ENCODE data around the gene SND1.

Gene SND1

GRCh38 chr7:127710635-127711034, 58.6 kb downstream of the SND1 start:
- no peak for FAIRE-seq
- TF ChIP-seq CTCF (IDR thresholded peaks at IDR 0.05; ENCODE audit: insufficient read depth, missing control alignments), result no peak
- DNase-seq (ENCODE audit: insufficient read length, low spot score), result no peak

GRCh38 chr7:127711872-127712271, 59.9 kb downstream of the SND1 start:
- TF ChIP-seq CTCF (IDR thresholded peaks at IDR 0.05; ENCODE audit: insufficient read depth, missing control alignments), result no peak
- DNase-seq (ENCODE audit: insufficient read length, low spot score) (no peak), FAIRE-seq (no peak)

- FAIRE-seq, result no peak
- no peak for DNase-seq (ENCODE audit: insufficient read length, low spot score)
- no peak for TF ChIP-seq CTCF (IDR thresholded peaks at IDR 0.05; ENCODE audit: insufficient read depth, missing control alignments)
Observed at GRCh38 chr7:127713006-127713405, 61.0 kb downstream of the SND1 start.

GRCh38 chr7:127713758-127714157, 61.8 kb downstream of the SND1 start:
- DNase-seq (ENCODE audit: insufficient read length, low spot score) (no peak), FAIRE-seq (no peak)
- TF ChIP-seq CTCF (IDR thresholded peaks at IDR 0.05; ENCODE audit: insufficient read depth, missing control alignments), result no peak

- no peak for TF ChIP-seq CTCF (IDR thresholded peaks at IDR 0.05; ENCODE audit: insufficient read depth, missing control alignments)
- FAIRE-seq, result no peak
- no peak for DNase-seq (ENCODE audit: insufficient read length, low spot score)
Observed at GRCh38 chr7:127715272-127715671, 63.3 kb downstream of the SND1 start.

- no peak for FAIRE-seq
- no peak for DNase-seq (ENCODE audit: insufficient read length, low spot score)
- no peak for TF ChIP-seq CTCF (IDR thresholded peaks at IDR 0.05; ENCODE audit: insufficient read depth, missing control alignments)
Observed at GRCh38 chr7:127715901-127716300, 63.9 kb downstream of the SND1 start.

GRCh38 chr7:127717502-127718339, 65.7 kb downstream of the SND1 start:
- FAIRE-seq, result no peak
- no peak for TF ChIP-seq CTCF (IDR thresholded peaks at IDR 0.05; ENCODE audit: insufficient read depth, missing control alignments)
- DNase-seq (ENCODE audit: insufficient read length, low spot score), result no peak

Data from D721Med (cell line).